Nephron progenitor cell (in vitro differentiated cells): ENCODE results near the gene CD99L2.

Source experiments
- DNase-seq: peaks from one replicate; pipeline ENCODE4 v3.0.0; 2021
- H3K27ac Mint-ChIP-seq: 2 replicates; pipeline ENCODE4 v1.8.0; 2021; ENCODE audit warnings: mild to moderate bottlenecking, moderate library complexity, mixed read lengths
- H3K27me3 Mint-ChIP-seq: 2 replicates; pipeline ENCODE4 v1.8.0; 2021; ENCODE audit warnings: mild to moderate bottlenecking, low read depth, mixed read lengths; ENCODE audit not compliant: poor library complexity
- H3K36me3 Mint-ChIP-seq: 2 replicates; pipeline ENCODE4 v1.8.0; 2021; ENCODE audit warnings: low read depth, mixed read lengths
- H3K4me1 Mint-ChIP-seq: 2 replicates; pipeline ENCODE4 v1.8.0; 2021; ENCODE audit warnings: mixed read lengths
- H3K4me3 Mint-ChIP-seq: 2 replicates; pipeline ENCODE4 v1.8.0; 2021; ENCODE audit warnings: mild to moderate bottlenecking, moderate library complexity, mixed read lengths
- H3K9me3 Mint-ChIP-seq: 2 replicates; pipeline ENCODE4 v1.8.0; 2021; ENCODE audit warnings: mild to moderate bottlenecking, moderate library complexity, mixed read lengths
- TF ChIP-seq, protein P1 (sequence below): fragments of 200-600 bp; sonication (generic); IDR thresholded peaks from 2 replicates; pipeline ENCODE4 v1.5.0; 2021; ENCODE audit warnings: antibody characterized with exemption

Gene CD99L2

DNA sequence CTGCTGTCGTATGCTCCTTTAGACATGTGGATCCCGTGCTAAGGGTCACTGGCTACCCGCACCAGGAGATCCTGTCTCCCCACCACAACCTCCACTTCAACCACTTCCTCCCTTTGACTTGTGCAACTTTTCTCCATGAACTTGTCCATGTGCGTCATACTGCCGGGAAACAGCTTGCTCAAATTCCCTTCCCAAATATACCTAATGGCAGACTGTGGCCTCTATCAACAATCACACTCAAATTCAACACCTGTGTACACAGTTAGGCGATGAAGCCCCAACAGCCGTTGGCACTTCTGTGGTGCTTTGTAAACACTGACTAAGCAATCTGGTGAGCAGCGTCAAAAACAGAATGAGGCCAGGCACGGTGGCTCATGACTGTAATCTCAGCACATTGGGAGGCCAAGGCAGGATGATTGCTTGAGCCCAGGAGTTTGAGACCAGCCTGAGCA is 49.5 kb downstream of the CD99L2 start:
- peaks cover 42% of the 10 kb centered on the region for H3K9me3 Mint-ChIP-seq
- peaks cover 36% of the 10 kb centered on the region for H3K4me1 Mint-ChIP-seq
- TF ChIP-seq, protein P1, sequence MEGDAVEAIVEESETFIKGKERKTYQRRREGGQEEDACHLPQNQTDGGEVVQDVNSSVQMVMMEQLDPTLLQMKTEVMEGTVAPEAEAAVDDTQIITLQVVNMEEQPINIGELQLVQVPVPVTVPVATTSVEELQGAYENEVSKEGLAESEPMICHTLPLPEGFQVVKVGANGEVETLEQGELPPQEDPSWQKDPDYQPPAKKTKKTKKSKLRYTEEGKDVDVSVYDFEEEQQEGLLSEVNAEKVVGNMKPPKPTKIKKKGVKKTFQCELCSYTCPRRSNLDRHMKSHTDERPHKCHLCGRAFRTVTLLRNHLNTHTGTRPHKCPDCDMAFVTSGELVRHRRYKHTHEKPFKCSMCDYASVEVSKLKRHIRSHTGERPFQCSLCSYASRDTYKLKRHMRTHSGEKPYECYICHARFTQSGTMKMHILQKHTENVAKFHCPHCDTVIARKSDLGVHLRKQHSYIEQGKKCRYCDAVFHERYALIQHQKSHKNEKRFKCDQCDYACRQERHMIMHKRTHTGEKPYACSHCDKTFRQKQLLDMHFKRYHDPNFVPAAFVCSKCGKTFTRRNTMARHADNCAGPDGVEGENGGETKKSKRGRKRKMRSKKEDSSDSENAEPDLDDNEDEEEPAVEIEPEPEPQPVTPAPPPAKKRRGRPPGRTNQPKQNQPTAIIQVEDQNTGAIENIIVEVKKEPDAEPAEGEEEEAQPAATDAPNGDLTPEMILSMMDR: no peak
- no peak overlapping the region for H3K4me3 Mint-ChIP-seq
- DNase-seq: no peak
- no peak overlapping the region for H3K27ac Mint-ChIP-seq
- peaks cover 24% of the 10 kb centered on the region for H3K36me3 Mint-ChIP-seq
- no peaks in the 10 kb centered on the region for H3K27me3 Mint-ChIP-seq

DNA sequence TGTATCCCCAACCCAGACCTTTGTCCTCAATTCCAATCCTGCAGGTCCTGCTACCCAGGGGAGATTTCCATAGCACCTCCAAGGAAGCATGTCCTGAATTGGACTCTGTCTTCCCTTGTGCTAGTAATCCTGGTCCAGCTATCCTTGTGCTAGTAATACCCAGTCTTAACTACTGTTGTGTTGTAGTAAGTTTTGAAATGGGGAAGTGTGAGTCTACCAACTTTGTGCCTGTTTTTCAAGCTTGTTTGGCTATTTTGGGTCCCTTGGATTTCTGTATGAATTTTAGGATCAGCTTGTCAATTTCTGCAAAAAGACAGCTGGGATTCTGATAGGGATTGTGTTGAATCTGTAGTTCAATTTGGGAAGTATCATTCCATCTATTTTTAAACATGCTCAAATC is 51.4 kb downstream of the CD99L2 start:
- H3K36me3 Mint-ChIP-seq: peaks cover 8% of the 10 kb centered on the region
- H3K4me3 Mint-ChIP-seq: no peak overlapping the region
- TF ChIP-seq, protein P1: no peak
- H3K27me3 Mint-ChIP-seq: no peaks in the 10 kb centered on the region
- H3K4me1 Mint-ChIP-seq: peaks cover 46% of the 10 kb centered on the region
- no peak overlapping the region for H3K27ac Mint-ChIP-seq
- no peak for DNase-seq
- peaks cover 25% of the 10 kb centered on the region for H3K9me3 Mint-ChIP-seq

DNA sequence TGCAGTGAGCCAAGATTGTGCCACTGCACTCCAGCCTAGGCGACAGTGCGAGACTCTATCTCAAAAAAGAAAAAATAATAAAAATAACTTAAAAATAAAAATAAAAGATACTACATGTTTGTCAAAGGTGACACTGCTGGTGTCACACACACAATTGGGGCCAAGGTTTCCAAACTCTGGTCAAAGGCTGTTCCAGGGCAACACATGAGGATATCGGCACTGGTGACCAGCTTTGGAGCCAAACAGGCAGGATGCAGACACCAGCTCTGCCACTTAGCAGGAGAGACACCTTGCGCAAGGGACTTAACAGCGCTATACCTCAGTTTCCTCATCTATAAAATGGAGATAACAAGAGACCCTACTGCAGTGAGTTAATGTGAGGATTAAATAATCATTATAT is 52.3 kb downstream of the CD99L2 start:
- H3K4me1 Mint-ChIP-seq: peaks cover 53% of the 10 kb centered on the region
- no peak overlapping the region for H3K4me3 Mint-ChIP-seq
- no peaks in the 10 kb centered on the region for H3K36me3 Mint-ChIP-seq

DNA sequence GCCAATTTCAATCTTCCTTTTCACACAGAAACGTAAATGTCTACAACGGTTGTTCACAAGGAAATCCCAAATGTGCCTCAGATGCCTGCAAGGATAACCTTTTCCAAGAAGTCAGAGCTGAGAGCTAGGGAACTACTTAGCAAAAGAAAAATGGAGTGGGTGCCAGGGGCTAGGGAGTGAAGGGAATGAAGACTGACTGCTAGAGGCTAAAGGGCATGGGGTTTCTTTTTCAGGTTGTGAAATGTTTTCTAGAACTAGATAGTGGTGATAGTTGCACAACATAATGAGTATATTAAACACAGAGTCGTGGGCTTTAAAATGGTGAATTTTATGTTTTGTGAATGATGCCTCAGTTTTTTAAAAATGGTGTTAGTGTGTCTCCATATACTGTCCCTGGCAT is 53.4 kb downstream of the CD99L2 start:
- no peaks in the 10 kb centered on the region for H3K27me3 Mint-ChIP-seq
- H3K4me1 Mint-ChIP-seq: peaks cover 53% of the 10 kb centered on the region
- DNase-seq: no peak
- peak overlapping the region; percentile 96 for H3K27ac Mint-ChIP-seq
- peaks cover 15% of the 10 kb centered on the region for H3K9me3 Mint-ChIP-seq
- TF ChIP-seq, protein P1: no peak
- H3K4me3 Mint-ChIP-seq: no peak overlapping the region
- H3K36me3 Mint-ChIP-seq: no peaks in the 10 kb centered on the region

More for the DNA sequence above, 52.3 kb downstream of the CD99L2 start:
- DNase-seq: no peak
- TF ChIP-seq, protein P1: no peak
- H3K27me3 Mint-ChIP-seq: no peaks in the 10 kb centered on the region
- H3K9me3 Mint-ChIP-seq: peaks cover 19% of the 10 kb centered on the region
- no peak overlapping the region for H3K27ac Mint-ChIP-seq

DNA sequence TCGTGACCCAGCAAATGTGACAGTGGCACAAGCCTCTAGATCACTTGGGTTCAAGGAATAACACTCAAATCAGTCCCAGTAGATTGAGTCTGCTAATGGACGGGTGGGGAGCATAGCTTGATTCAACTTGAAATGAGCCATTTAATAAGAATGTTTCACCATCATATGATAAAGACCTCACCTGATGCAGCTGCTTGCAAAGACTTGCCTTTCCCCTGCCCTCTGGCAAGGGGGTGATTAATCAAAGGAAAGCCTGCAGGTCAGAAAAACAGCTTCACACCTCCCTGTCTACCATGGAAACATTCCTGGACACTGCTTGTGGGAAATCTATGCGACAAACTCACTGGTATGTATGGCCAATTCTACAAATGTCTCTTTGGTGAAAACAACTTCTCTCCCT is 54.5 kb downstream of the CD99L2 start:
- Mint-ChIP-seq H3K4me3 (no peak overlapping the region), H3K27me3 (no peaks in the 10 kb centered on the region), H3K27ac (no peak overlapping the region), H3K4me1 (peaks cover 51% of the 10 kb centered on the region), H3K9me3 (peaks cover 17% of the 10 kb centered on the region), H3K36me3 (no peaks in the 10 kb centered on the region)
- TF ChIP-seq, protein P1: no peak
- no peak for DNase-seq

DNA sequence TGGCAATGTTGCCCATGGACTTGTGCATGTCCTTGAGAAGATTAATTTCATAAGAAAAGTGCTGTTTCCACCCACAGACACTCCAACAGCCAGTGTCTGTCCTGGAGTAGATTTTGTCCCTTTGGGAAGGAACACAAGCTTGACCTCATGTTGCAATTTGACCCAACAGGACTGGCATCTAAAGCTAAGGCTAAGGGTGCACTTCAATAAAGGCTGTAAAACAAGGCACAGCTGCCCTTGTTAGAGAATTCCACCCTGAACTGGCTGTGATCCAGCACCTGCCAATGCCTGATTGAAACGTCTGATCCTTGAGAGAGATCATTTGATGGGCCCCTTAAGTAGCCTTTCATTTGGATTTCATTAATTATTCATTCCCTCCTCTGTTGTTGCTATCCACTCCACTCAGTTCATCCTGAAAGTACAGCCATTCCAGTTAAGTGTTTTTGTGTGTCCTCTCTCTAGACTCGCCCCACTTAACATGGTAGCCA is 56.2 kb downstream of the CD99L2 start:
- H3K36me3 Mint-ChIP-seq: no peaks in the 10 kb centered on the region
- no peak overlapping the region for H3K27ac Mint-ChIP-seq
- H3K9me3 Mint-ChIP-seq: peaks cover 10% of the 10 kb centered on the region
- no peak overlapping the region for H3K4me3 Mint-ChIP-seq
- peaks cover 36% of the 10 kb centered on the region for H3K4me1 Mint-ChIP-seq
- DNase-seq: no peak
- TF ChIP-seq, protein P1: no peak
- no peaks in the 10 kb centered on the region for H3K27me3 Mint-ChIP-seq
